AG10803 (cell line): ENCODE results near the gene ADCK2.
A peak's percentile ranks its signal among the peaks of the same experiment; 100 is the strongest.

ENCODE experiments used
- DNase-seq: peaks from one replicate; pipeline ENCODE4 v3.0.0; 2010; ENCODE audit warnings: low read depth
- H3K4me3 ChIP-seq: 2 replicates; pipeline ENCODE4 v1.5.1; 2011; ENCODE audit warnings: mild to moderate bottlenecking, low read length, control low read depth
- CTCF ChIP-seq: conservative IDR thresholded peaks from 2 replicates; pipeline ENCODE4 v1.5.1; 2011; ENCODE audit warnings: mild to moderate bottlenecking, low read length, control low read depth, inconsistent platforms

Gene ADCK2

DNA sequence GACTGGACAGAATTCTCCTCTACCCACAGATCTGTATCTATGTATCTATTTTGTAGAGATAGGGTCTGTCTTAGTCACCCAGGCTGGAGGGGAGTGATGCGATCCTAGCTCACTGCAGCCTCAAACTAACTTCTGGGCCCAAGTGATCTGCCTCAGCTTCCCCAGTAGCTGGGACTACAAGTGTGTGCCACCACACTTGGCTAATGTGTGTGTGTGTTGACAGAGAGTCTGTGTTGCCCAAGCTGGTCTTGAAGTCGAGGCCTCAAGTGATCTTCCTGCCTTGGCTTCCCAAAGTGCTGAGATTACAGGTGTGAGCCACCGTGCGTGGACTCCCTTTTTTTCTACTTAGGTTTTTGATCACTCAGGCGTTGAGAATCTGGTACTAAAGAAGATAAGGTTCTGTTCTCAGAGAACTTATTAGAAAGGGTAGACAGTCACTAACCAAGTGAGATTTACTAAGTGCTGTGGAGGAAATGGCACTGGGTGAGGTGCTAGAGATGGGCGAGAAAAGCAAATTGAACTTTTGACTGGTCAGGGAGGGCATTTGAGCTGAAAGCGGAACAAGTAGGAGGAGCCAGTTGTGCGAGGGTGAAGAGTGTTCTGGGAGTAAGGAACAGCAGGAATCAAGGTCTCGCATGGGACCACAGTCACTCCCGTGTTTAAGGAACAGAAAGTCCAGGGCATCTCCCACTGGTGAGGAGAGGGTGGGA lies 41.7 kb downstream of the ADCK2 start:
- TF ChIP-seq CTCF: no peak
- no peak for DNase-seq
- no peak overlapping the region for H3K4me3 ChIP-seq

DNA sequence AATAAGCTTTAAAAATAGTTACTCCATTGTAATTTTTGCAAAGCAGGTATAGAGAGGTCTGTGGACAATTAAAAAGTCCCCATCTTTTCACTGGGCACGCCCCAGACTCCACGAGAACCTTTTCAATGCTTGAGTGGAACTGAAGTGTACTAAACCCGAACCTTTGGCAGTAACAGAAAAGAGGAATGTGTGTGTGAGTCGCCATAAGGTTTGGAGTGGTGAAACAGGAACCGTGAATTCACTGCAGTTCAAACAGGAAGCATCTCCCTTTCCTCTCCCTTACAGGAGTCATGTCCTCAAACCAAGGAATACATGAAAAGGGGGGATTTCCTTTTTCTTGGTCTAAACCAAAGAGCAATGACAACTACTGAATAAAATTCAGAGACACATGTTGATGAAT lies 47.0 kb downstream of the ADCK2 start:
- no peak overlapping the region for H3K4me3 ChIP-seq
- DNase-seq: peak; percentile 24
- no peak for TF ChIP-seq CTCF

- TF ChIP-seq CTCF: no peak
- DNase-seq: no peak
- H3K4me3 ChIP-seq: no peak overlapping the region
These were observed 49.5 kb downstream of the ADCK2 start for GRCh38 chr7:140722254-140722653.

GRCh38 chr7:140723006-140723405 lies 50.3 kb downstream of the ADCK2 start:
- TF ChIP-seq CTCF: no peak
- DNase-seq: no peak

DNA sequence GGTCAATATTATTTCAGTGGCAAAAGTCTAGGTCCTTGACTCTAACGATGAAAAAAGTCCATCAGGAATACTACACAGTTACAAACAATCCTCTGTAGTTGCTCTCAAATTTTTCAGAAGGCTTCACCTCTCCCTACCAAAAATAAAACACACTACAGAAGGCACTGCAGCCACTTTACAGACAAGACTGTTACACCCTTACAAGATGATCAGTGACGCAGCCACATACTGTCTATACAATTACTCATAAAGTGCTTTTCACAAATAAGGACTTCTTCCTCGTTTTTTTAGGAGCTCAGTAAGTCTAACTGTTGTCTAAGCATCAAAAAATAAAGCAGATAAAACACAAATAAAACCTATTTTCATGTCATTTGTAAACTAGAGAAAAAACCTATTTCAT lies 50.8 kb downstream of the ADCK2 start:
- no peak overlapping the region for H3K4me3 ChIP-seq
- DNase-seq: no peak
- no peak for TF ChIP-seq CTCF

More at GRCh38 chr7:140723006-140723405, 50.3 kb downstream of the ADCK2 start:
- H3K4me3 ChIP-seq: no peak overlapping the region

DNA sequence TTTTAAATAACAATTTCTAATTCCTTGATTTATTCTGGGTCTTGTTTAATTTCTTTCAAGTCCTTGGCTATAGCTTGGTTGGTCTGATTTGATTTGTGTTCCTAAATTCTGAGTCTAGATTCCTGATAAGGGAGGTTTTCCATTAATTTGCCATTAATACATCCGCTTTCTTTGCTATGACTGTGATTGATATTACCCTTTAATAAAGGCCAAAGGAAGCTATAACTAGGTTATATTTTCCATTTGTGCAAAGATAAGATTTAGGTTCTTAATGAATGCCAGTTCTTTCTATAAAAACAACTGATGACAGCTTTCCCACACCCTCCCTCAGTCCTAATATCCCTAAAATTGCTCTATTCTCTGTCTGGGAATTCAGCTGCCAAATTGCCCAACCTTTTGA lies 52.0 kb downstream of the ADCK2 start:
- no peak for TF ChIP-seq CTCF
- H3K4me3 ChIP-seq: no peak overlapping the region
- DNase-seq: no peak

GRCh38 chr7:140726281-140726680 lies 53.5 kb downstream of the ADCK2 start:
- no peak overlapping the region for H3K4me3 ChIP-seq
- TF ChIP-seq CTCF: peak; percentile 37
- DNase-seq: peak; percentile 15
